Measurements from ENCODE around the gene GRAP2.

GRAP2 gene

GRCh38 chr22:39925909-39926679, 25.2 kb downstream of the GRAP2 start:
- DNase-seq (ENCODE audit: low read depth) = no peak

GRCh38 chr22:39926753-39927152, 25.9 kb downstream of the GRAP2 start:
- DNase-seq (ENCODE audit: low read depth) = no peak

GRCh38 chr22:39927544-39927943, 26.7 kb downstream of the GRAP2 start:
- no peak for DNase-seq (ENCODE audit: low read depth)

GRCh38 chr22:39928536-39929520, 27.9 kb downstream of the GRAP2 start:
- DNase-seq (ENCODE audit: low read depth) = no peak

- DNase-seq (ENCODE audit: low read depth) = no peak
Observed at GRCh38 chr22:39931251-39931650, 30.4 kb downstream of the GRAP2 start.

- DNase-seq (ENCODE audit: low read depth) = no peak
Observed at GRCh38 chr22:39932166-39932565, 31.3 kb downstream of the GRAP2 start.

GRCh38 chr22:39932918-39933649, 32.2 kb downstream of the GRAP2 start:
- DNase-seq (ENCODE audit: low read depth) = no peak

GRCh38 chr22:39933741-39934140, 32.9 kb downstream of the GRAP2 start:
- DNase-seq (ENCODE audit: low read depth) = no peak

- no peak for DNase-seq (ENCODE audit: low read depth)
Observed at GRCh38 chr22:39935116-39935515, 34.2 kb downstream of the GRAP2 start.

- DNase-seq (ENCODE audit: low read depth) = no peak
Observed at GRCh38 chr22:39935612-39936011, 34.7 kb downstream of the GRAP2 start.

GRCh38 chr22:39936523-39937145, 35.8 kb downstream of the GRAP2 start:
- no peak for DNase-seq (ENCODE audit: low read depth)

- no peak for DNase-seq (ENCODE audit: low read depth)
Observed at GRCh38 chr22:39937906-39938305, 37.0 kb downstream of the GRAP2 start.

- DNase-seq (ENCODE audit: low read depth) = no peak
Observed at GRCh38 chr22:39938509-39939111, 37.7 kb downstream of the GRAP2 start.

- no peak for DNase-seq (ENCODE audit: low read depth)
Observed at GRCh38 chr22:39939830-39940229, 38.9 kb downstream of the GRAP2 start.

- DNase-seq (ENCODE audit: low read depth) = no peak
Observed at GRCh38 chr22:39940757-39941305, 39.9 kb downstream of the GRAP2 start.

GRCh38 chr22:39941601-39942000, 40.7 kb downstream of the GRAP2 start:
- DNase-seq (ENCODE audit: low read depth) = no peak

- no peak for DNase-seq (ENCODE audit: low read depth)
Observed at GRCh38 chr22:39942439-39943230, 41.8 kb downstream of the GRAP2 start.

- DNase-seq (ENCODE audit: low read depth) = no peak
Observed at GRCh38 chr22:39943337-39943736, 42.5 kb downstream of the GRAP2 start.

- no peak for DNase-seq (ENCODE audit: low read depth)
Observed at GRCh38 chr22:39943953-39944872, 43.3 kb downstream of the GRAP2 start.
